Measurements from ENCODE around the gene PRKAR2B.

PRKAR2B gene

GRCh38 chr7:107111196-107111595, 66.7 kb downstream of the PRKAR2B start:
- no peak for TF ChIP-seq CTCF (IDR thresholded peaks at IDR 0.05; ENCODE audit: low read depth, low read length, missing control alignments)
- Histone ChIP-seq H3K27me3 (replicated peaks) (no peaks in the 10 kb centered on the region), H3K36me3 (replicated peaks) (no peaks in the 10 kb centered on the region), H3K27ac (no peak overlapping the region), H3K4me3 (ENCODE audit: low read depth, low read length) (no peak overlapping the region)
- in situ Hi-C loops (cut with HindIII; ENCODE audit: low pct_ligation_motif_present, low sequenced_read_pairs) = no loop called here
- DNase-seq = no peak

DNA sequence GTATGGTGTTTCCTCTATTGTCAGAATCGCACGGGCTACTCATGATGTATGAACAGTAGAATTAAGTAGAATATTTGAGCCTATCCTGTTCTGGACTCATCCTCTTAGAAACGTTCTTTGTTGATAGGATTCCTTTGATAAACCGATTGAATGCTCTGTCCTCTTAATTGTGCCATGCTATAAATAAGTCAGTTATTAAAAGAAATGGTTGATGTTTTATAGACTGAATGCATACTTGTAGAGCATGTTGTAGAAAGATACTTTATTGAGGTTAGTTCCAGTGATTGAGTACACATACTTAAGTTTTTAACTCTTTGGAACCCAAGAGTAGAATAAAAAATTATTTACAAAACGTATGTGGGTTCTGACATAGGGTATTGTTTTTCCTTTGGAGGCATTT, 69.4 kb downstream of the PRKAR2B start:
- Histone ChIP-seq H3K27me3 (replicated peaks) (no peaks in the 10 kb centered on the region), H3K36me3 (replicated peaks) (no peaks in the 10 kb centered on the region), H3K4me3 (ENCODE audit: low read depth, low read length) (no peak overlapping the region), H3K27ac (no peak overlapping the region)
- in situ Hi-C loops (cut with HindIII; ENCODE audit: low pct_ligation_motif_present, low sequenced_read_pairs) = no loop called here
- no peak for DNase-seq
- TF ChIP-seq CTCF (IDR thresholded peaks at IDR 0.05; ENCODE audit: low read depth, low read length, missing control alignments) = no peak

DNA sequence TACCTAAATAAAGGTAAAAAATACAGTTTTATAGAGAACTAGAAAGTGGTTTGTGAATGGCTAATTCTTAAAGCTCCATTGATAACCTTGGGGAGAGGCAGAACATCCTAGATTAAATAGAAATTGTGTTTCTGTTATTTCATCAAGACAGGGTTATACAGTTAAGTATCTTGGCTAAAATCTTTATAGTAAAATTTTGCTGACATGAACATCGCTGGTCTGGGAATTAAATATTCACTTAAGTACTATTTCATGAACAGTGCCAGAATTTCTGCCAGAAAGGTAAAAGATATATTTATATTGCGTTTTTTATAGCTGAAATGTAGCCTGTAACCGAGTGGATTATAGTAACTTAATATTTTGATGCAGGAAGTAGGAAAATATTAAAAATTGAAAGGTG, 70.6 kb downstream of the PRKAR2B start:
- H3K27ac ChIP-seq = no peak overlapping the region
- no peak for TF ChIP-seq CTCF (IDR thresholded peaks at IDR 0.05; ENCODE audit: low read depth, low read length, missing control alignments)
- H3K27me3 ChIP-seq (replicated peaks) = no peaks in the 10 kb centered on the region
- no peak for DNase-seq
- H3K4me3 ChIP-seq (ENCODE audit: low read depth, low read length) = no peak overlapping the region
- in situ Hi-C loops (cut with HindIII; ENCODE audit: low pct_ligation_motif_present, low sequenced_read_pairs) = no loop called here
- no peaks in the 10 kb centered on the region for H3K36me3 ChIP-seq (replicated peaks)

DNA sequence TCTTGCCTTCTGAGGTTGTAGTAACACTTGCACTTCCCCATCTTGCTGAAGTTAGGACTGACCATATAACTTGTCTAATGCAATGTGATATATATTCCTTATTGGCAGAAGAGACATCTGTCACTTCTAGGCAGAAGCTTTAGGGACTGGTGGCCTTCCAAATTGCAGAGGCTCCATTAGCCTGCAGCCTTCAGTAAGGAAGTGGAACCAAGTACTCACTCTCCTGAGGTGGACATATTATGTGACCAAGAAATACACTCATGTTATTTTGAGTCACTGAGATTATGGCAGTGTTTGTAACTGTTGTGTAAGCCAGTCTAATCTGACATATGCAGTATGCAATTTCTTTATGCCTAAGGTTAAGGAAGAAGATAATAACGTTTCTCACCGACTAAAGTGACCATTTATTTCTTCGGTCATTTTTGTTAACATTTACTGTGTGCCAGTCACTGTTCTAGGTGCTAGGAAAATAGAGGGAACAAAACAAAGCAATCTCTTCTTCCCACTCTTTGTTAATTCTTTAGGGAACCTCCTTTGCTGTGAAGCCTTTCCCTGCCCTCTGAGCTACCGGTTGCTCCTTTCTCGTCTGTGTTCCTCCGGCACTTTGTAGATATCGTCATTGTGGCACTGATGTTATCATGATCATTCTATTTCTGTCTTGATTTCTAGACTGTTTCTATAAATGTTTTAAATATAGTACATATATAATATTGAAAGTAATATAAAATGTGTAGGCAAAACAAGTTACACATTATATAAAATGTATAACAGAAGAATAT, 71.4 kb downstream of the PRKAR2B start:
- H3K36me3 ChIP-seq (replicated peaks) = no peaks in the 10 kb centered on the region
- no peaks in the 10 kb centered on the region for H3K27me3 ChIP-seq (replicated peaks)
- H3K27ac ChIP-seq = no peak overlapping the region
- in situ Hi-C loops (cut with HindIII; ENCODE audit: low pct_ligation_motif_present, low sequenced_read_pairs) = no loop called here
- no peak for TF ChIP-seq CTCF (IDR thresholded peaks at IDR 0.05; ENCODE audit: low read depth, low read length, missing control alignments)
- DNase-seq = no peak
- no peak overlapping the region for H3K4me3 ChIP-seq (ENCODE audit: low read depth, low read length)

GRCh38 chr7:107118109-107118900, 73.8 kb downstream of the PRKAR2B start:
- Histone ChIP-seq H3K4me3 (ENCODE audit: low read depth, low read length) (no peak overlapping the region), H3K27me3 (replicated peaks) (no peaks in the 10 kb centered on the region), H3K36me3 (replicated peaks) (no peaks in the 10 kb centered on the region), H3K27ac (no peak overlapping the region)
- TF ChIP-seq CTCF (IDR thresholded peaks at IDR 0.05; ENCODE audit: low read depth, low read length, missing control alignments) = no peak
- in situ Hi-C loops (cut with HindIII; ENCODE audit: low pct_ligation_motif_present, low sequenced_read_pairs) = no loop called here
- no peak for DNase-seq
